K562 (cell line): ENCODE results near the gene ST6GALNAC6. TPM values are rescaled to one million over a fixed set of nuclear protein-coding genes. Genes with fewer than 3 reads are reported as not detected.

Source experiments
- E2F5 ChIP-seq: sonication (generic); formaldehyde crosslinking; IDR thresholded peaks from 2 replicates; pipeline ENCODE4 v1.8.0; 2022; ENCODE audit warnings: mild to moderate bottlenecking, missing genetic modification reagents
- FIP1L1 ChIP-seq: fragments of 200-400 bp; formaldehyde crosslinking; IDR thresholded peaks from 2 replicates; pipeline ENCODE4 v1.6.1; 2018; ENCODE audit warnings: mild to moderate bottlenecking, low read depth, low read length; ENCODE audit not compliant: poor library complexity, severe bottlenecking
- FOXK1 ChIP-seq: sonication (generic); formaldehyde crosslinking; IDR thresholded peaks from 2 replicates; pipeline ENCODE4 v1.8.0; 2022; ENCODE audit warnings: missing genetic modification reagents, mild to moderate bottlenecking, borderline replicate concordance
- FOXK2 ChIP-seq, 2 experiments: fragments of 450-650 bp; IDR thresholded peaks in 1 of 2; conservative IDR thresholded peaks in 1 of 2; 2 replicates each; pipeline ENCODE4 v1.6.1; 2016; ENCODE audit warnings: low read depth in 2 of 2, mild to moderate bottlenecking in 1 of 2
- HDAC8 ChIP-seq: fragments of 450-650 bp; IDR thresholded peaks from 2 replicates; pipeline ENCODE4 v1.6.1; 2016; ENCODE audit warnings: mild to moderate bottlenecking, missing genetic modification characterization, moderate library complexity, missing compliant biosample characterization
- KDM2B ChIP-seq: fragments of 250-450 bp; sonication (Bioruptor Pico); IDR thresholded peaks from 2 replicates; pipeline ENCODE4 v1.8.0; 2021; ENCODE audit warnings: mild to moderate bottlenecking, moderate library complexity
- MTF1 ChIP-seq: fragments of 250-450 bp; sonication (Bioruptor Pico); IDR thresholded peaks from 2 replicates; pipeline ENCODE4 v1.9.0; 2021; ENCODE audit warnings: moderate library complexity, mild to moderate bottlenecking, inconsistent platforms, borderline replicate concordance
- NONO ChIP-seq, 2 experiments: fragments of 200-400 bp in 1 of 2; fragments of 450-650 bp in 1 of 2; formaldehyde crosslinking in 1 of 2; IDR thresholded peaks; 2 replicates each; pipeline ENCODE4 v1.6.1; 2017; ENCODE audit warnings: low read depth in 2 of 2, mild to moderate bottlenecking in 2 of 2, moderate library complexity in 2 of 2, low read length in 1 of 2
- PBX2 ChIP-seq, 2 experiments: IDR thresholded peaks in 1 of 2; conservative IDR thresholded peaks in 1 of 2; 2 replicates each; pipeline ENCODE4 v1.6.1; 2016; ENCODE audit warnings: low read depth in 2 of 2, mild to moderate bottlenecking in 1 of 2, missing compliant biosample characterization in 1 of 2, missing genetic modification characterization in 1 of 2, moderate library complexity in 1 of 2
- RAD21 ChIP-seq, 2 experiments: fragments of 250-450 bp in 1 of 2; fragments of 450-650 bp in 1 of 2; sonication (Bioruptor Pico) in 1 of 2; formaldehyde crosslinking in 1 of 2; IDR thresholded peaks in 1 of 2; conservative IDR thresholded peaks in 1 of 2; 2 replicates each; pipeline versions ENCODE4 v1.4.0 to v1.8.0; 2020 to 2022; ENCODE audit warnings: mild to moderate bottlenecking in 2 of 2, moderate library complexity in 1 of 2
- RBBP5 ChIP-seq: fragments of 200-600 bp; sonication (generic); IDR thresholded peaks from 2 replicates; pipeline ENCODE4 v1.6.1; 2012; ENCODE audit warnings: borderline replicate concordance, mild to moderate bottlenecking, low read length, control low read depth, inconsistent platforms; ENCODE audit not compliant: insufficient read depth, poor library complexity, severe bottlenecking
- RBM25 ChIP-seq: fragments of 200-400 bp; formaldehyde crosslinking; IDR thresholded peaks from 2 replicates; pipeline ENCODE4 v1.6.1; 2018; ENCODE audit warnings: low read length, low read depth, moderate library complexity; ENCODE audit not compliant: severe bottlenecking
- SFPQ ChIP-seq: fragments of 200-400 bp; formaldehyde crosslinking; IDR thresholded peaks from 2 replicates; pipeline ENCODE4 v1.6.1; 2017; ENCODE audit warnings: mild to moderate bottlenecking, low read depth, low read length, moderate library complexity
- SMARCB1 ChIP-seq: IDR thresholded peaks from 2 replicates; pipeline ENCODE4 v1.6.1; 2011; ENCODE audit warnings: improper control_type of control experiment, low read depth; ENCODE audit not compliant: insufficient read length
- TOE1 ChIP-seq, 2 experiments: fragments of 450-650 bp in 1 of 2; sonication (generic) in 1 of 2; formaldehyde crosslinking in 1 of 2; IDR thresholded peaks; 2 replicates each; pipeline versions ENCODE4 v1.7.1 to v1.8.0; 2016 to 2022; ENCODE audit warnings: borderline replicate concordance in 2 of 2, mild to moderate bottlenecking in 2 of 2, antibody characterized with exemption in 1 of 2, inconsistent platforms in 1 of 2, low read depth in 1 of 2, missing genetic modification reagents in 1 of 2, moderate library complexity in 1 of 2
- ZBTB8A ChIP-seq: fragments of 450-650 bp; IDR thresholded peaks from 2 replicates; pipeline ENCODE4 v1.6.1; 2018; ENCODE audit warnings: mild to moderate bottlenecking, moderate library complexity; ENCODE audit not compliant: partially characterized antibody
- ZEB2 ChIP-seq: fragments of 450-650 bp; IDR thresholded peaks from 2 replicates; pipeline ENCODE4 v1.6.1; 2016
- ZFP36 ChIP-seq: fragments of 150-350 bp; IDR thresholded peaks from 2 replicates; pipeline ENCODE4 v1.6.1; 2018; ENCODE audit warnings: low read length, low read depth; ENCODE audit not compliant: partially characterized antibody
- polyA plus RNA-seq, 8 experiments: library from polyadenylated mRNA; depleted of rRNA in 4 of 8; stranded (reverse) in 5 of 8; unstranded in 3 of 8; fragments of >200 nt; fragmentation: Nextera tagmentation in 2 of 8; fragmentation: Illumina TruSeq in 1 of 8; extraction: Ambion mirVana in 2 of 8; extraction: Trizol in 1 of 8; gene quantifications; 2 replicates each; pipeline versions ENCODE4 v1.2.1 to v1.2.3, GENCODE V29; 2011 to 2014; ENCODE audit warnings: inconsistent platforms in 1 of 8, missing spikeins in 1 of 8
- total RNA-seq, 7 experiments: library from RNA; depleted of rRNA in 6 of 7; stranded (reverse); fragments of >200 nt in 6 of 7; fragmentation: Illumina TruSeq in 2 of 7; extraction: Trizol in 2 of 7; gene quantifications; 2 replicates each; pipeline versions ENCODE4 v1.2.1 to v1.2.3, GENCODE V29; 2011 to 2021; ENCODE audit warnings: low replicate concordance in 1 of 7

ST6GALNAC6 gene
- total and polyA plus RNA-seq, 9 of the 15 experiments (the other 6 are each of a cell fraction or from before 2014, with no cell fraction given) = 0.13 to 23.0 (median 14.5) TPM

- no peak for TF ChIP-seq E2F5 (CRISPR knock-in tag)
- TF ChIP-seq TOE1 (IDR thresholded peaks at IDR 0.05; ENCODE audit: borderline replicate concordance) = 0 out of 2 replicates have a peak, but pooled peaks have one; percentile 16
- no peak for TF ChIP-seq TOE1 (CRISPR knock-in tag; IDR thresholded peaks at IDR 0.05; ENCODE audit: borderline replicate concordance, low read depth)
- TF ChIP-seq FOXK2 (conservative IDR thresholded peaks at IDR 0.05 in 1 of 2, IDR thresholded peaks at IDR 0.05 in 1 of 2; ENCODE audit: low read depth in 2 of 2) = peak in 1 of 2 experiments; percentile 34; a peak in 1 of 4 replicates
- peak; percentile 21 for TF ChIP-seq RBM25
- TF ChIP-seq RBBP5 = no peak
- peak; percentile 98 for TF ChIP-seq ZFP36
- TF ChIP-seq RAD21 (CRISPR knock-in tag; conservative IDR thresholded peaks at IDR 0.05 in 1 of 2, IDR thresholded peaks at IDR 0.05 in 1 of 2) = peak in 1 of 2 experiments; percentile 46; a peak in 3 of 4 replicates
- TF ChIP-seq HDAC8 = no peak
- no peak for TF ChIP-seq SMARCB1
- no peak for TF ChIP-seq NONO (IDR thresholded peaks at IDR 0.05; ENCODE audit: low read depth in 2 of 2, low read length in 1 of 2)
- no peak for TF ChIP-seq FIP1L1
- TF ChIP-seq SFPQ = no peak
- no peak for TF ChIP-seq KDM2B (CRISPR knock-in tag)
- TF ChIP-seq ZBTB8A = no peak
- no peak for TF ChIP-seq PBX2 (CRISPR knock-in tag; IDR thresholded peaks at IDR 0.05; ENCODE audit: low read depth)
- TF ChIP-seq PBX2 (tag; conservative IDR thresholded peaks at IDR 0.05; ENCODE audit: low read depth) = no peak
- TF ChIP-seq MTF1 (CRISPR knock-in tag) = no peak
- TF ChIP-seq ZEB2 = peak; percentile 11; the same call in 1 of the 2 replicates
- no peak for TF ChIP-seq FOXK1
These were observed 11.3 kb upstream of the ST6GALNAC6 start (continued) for GRCh38 chr9:127910613-127911205.
